Liver (tissue), 9 donors: Measurements from ENCODE around the gene CASP8AP2. TPM values are rescaled to one million over a fixed set of nuclear protein-coding genes. Genes with fewer than 3 reads are reported as not detected.
A peak's percentile ranks its signal among the peaks of the same experiment; 100 is the strongest.

Experiments
- DNase-seq: peaks from one replicate; pipeline ENCODE4 v3.0.0-alpha.2; 2017; ENCODE audit warnings: low spot score
- H3K27ac ChIP-seq, 2 donors: one replicate each; pipeline ENCODE4 v1.7.0; 2013; ENCODE audit warnings: inconsistent platforms in 2 of 2, low read length in 2 of 2, control low read depth in 1 of 2, low read depth in 1 of 2, mild to moderate bottlenecking in 1 of 2
- H3K27me3 ChIP-seq, 4 donors: one replicate each; pipeline versions ENCODE4 v1.6.1 to v1.7.0; 2013; ENCODE audit warnings: low read length in 3 of 4, inconsistent platforms in 1 of 4, mild to moderate bottlenecking in 1 of 4, moderate library complexity in 1 of 4; ENCODE audit not compliant: control insufficient read depth in 4 of 4, insufficient read depth in 4 of 4
- H3K36me3 ChIP-seq, 4 donors: one replicate each; pipeline versions ENCODE4 v1.6.1 to v1.7.0; 2013; ENCODE audit warnings: low read length in 3 of 4, mild to moderate bottlenecking in 3 of 4, low read depth in 1 of 4, moderate library complexity in 1 of 4; ENCODE audit not compliant: control insufficient read depth in 4 of 4, insufficient read depth in 3 of 4
- H3K4me1 ChIP-seq, 4 donors: one replicate each; pipeline versions ENCODE4 v1.6.1 to v1.7.0; 2013; ENCODE audit warnings: low read length in 3 of 4, mild to moderate bottlenecking in 3 of 4, moderate library complexity in 1 of 4; ENCODE audit not compliant: control insufficient read depth in 4 of 4, insufficient read depth in 4 of 4
- H3K4me3 ChIP-seq, 3 donors: one replicate each; pipeline versions ENCODE4 v1.6.1 to v1.7.0; 2013; ENCODE audit warnings: low read length in 3 of 3, control low read depth in 1 of 3, low read depth in 1 of 3, mild to moderate bottlenecking in 1 of 3
- H3K9ac ChIP-seq, 2 donors: one replicate each; pipeline ENCODE4 v1.7.0; 2013; ENCODE audit warnings: low read length in 2 of 2, mild to moderate bottlenecking in 2 of 2, moderate library complexity in 2 of 2, control low read depth in 1 of 2, low read depth in 1 of 2
- H3K9me3 ChIP-seq, 4 donors: one replicate each; pipeline versions ENCODE4 v1.6.1 to v1.7.0; 2013; ENCODE audit warnings: low read length in 3 of 4; ENCODE audit not compliant: control insufficient read depth in 4 of 4
- CTCF ChIP-seq: fragments of 150-350 bp; IDR thresholded peaks from 2 replicates; pipeline ENCODE4 v1.5.1; 2017; ENCODE audit warnings: improper control_type of control experiment, low read depth, low read length; ENCODE audit not compliant: missing input control
- EGR1 ChIP-seq, 2 donors: IDR thresholded peaks; 2 replicates each; pipeline ENCODE4 v1.6.1; 2016 to 2018; ENCODE audit warnings: antibody characterized with exemption in 2 of 2, low read depth in 2 of 2
- FOXA1 ChIP-seq: IDR thresholded peaks from 2 replicates; pipeline ENCODE4 v1.6.1; 2016; ENCODE audit warnings: antibody characterized with exemption
- FOXA2 ChIP-seq: IDR thresholded peaks from 2 replicates; pipeline ENCODE4 v1.6.1; 2016; ENCODE audit warnings: antibody characterized with exemption
- GABPA ChIP-seq, 2 donors: IDR thresholded peaks in 1 of 2; conservative IDR thresholded peaks in 1 of 2; 2 replicates each; pipeline ENCODE4 v1.6.1; 2016; ENCODE audit warnings: antibody characterized with exemption in 2 of 2, mild to moderate bottlenecking in 1 of 2, moderate library complexity in 1 of 2
- HNF4A ChIP-seq, 2 donors: conservative IDR thresholded peaks; 2 replicates each; pipeline ENCODE4 v1.6.1; 2016; ENCODE audit warnings: antibody characterized with exemption in 2 of 2, mild to moderate bottlenecking in 2 of 2
- HNF4G ChIP-seq: IDR thresholded peaks from 2 replicates; pipeline ENCODE4 v1.6.1; 2016; ENCODE audit warnings: antibody characterized with exemption
- RAD21 ChIP-seq, 2 donors: IDR thresholded peaks; 2 replicates each; pipeline ENCODE4 v1.6.1; 2016; ENCODE audit warnings: antibody characterized with exemption in 2 of 2, mild to moderate bottlenecking in 2 of 2
- RXRA ChIP-seq, 2 donors: IDR thresholded peaks; 2 replicates each; pipeline ENCODE4 v1.6.1; 2017 to 2018; ENCODE audit warnings: antibody characterized with exemption in 2 of 2, mild to moderate bottlenecking in 1 of 2
- SP1 ChIP-seq: IDR thresholded peaks from 2 replicates; pipeline ENCODE4 v1.6.1; 2018; ENCODE audit warnings: antibody characterized with exemption, mild to moderate bottlenecking
- TAF1 ChIP-seq: conservative IDR thresholded peaks from 2 replicates; pipeline ENCODE4 v1.6.1; 2016; ENCODE audit warnings: antibody characterized with exemption, mild to moderate bottlenecking
- YY1 ChIP-seq: IDR thresholded peaks from 2 replicates; pipeline ENCODE4 v1.6.1; 2016; ENCODE audit warnings: antibody characterized with exemption, mild to moderate bottlenecking
- ZBTB33 ChIP-seq: IDR thresholded peaks from 2 replicates; pipeline ENCODE4 v1.6.1; 2016; ENCODE audit warnings: antibody characterized with exemption
- WGBS: extraction: QIAGEN DNeasy Blood & Tissue Kit; methylation state at CpG from one replicate; pipeline ENCODE4 v1.1.7; 2013; 5-methylcytosine and 5-hydroxymethylcytosine counted together
- polyA plus RNA-seq, 2 donors: library from polyadenylated mRNA; stranded (reverse) in 1 of 2; unstranded in 1 of 2; fragments of 200-250 nt in 1 of 2; fragments of >200 nt in 1 of 2; fragmentation: Nextera tagmentation in 1 of 2; extraction: Ambion mirVana in 1 of 2; gene quantifications; one replicate each; pipeline versions ENCODE4 v1.2.1 to v1.2.3, GENCODE V29; 2013 to 2015
- total RNA-seq, 2 donors: library from RNA; depleted of rRNA; stranded (reverse); fragments of >200 nt; gene quantifications; one replicate each; pipeline ENCODE4 v1.2.3, GENCODE V29; 2014
- TF ChIP-seq, protein P1 (sequence below): IDR thresholded peaks from 2 replicates; pipeline ENCODE4 v1.6.1; 2016; ENCODE audit warnings: antibody characterized with exemption, mild to moderate bottlenecking
- TF ChIP-seq, protein P2 (sequence below): IDR thresholded peaks from 2 replicates; pipeline ENCODE4 v1.6.1; 2016; ENCODE audit warnings: antibody characterized with exemption
- TF ChIP-seq, protein P3 (sequence below): IDR thresholded peaks from 2 replicates; pipeline ENCODE4 v1.6.1; 2016; ENCODE audit warnings: antibody characterized with exemption
- donor health status: healthy.
- donor health status: healthy.
- donor health status: healthy.
- donor health status: healthy.
- donor health status: healthy.

Gene CASP8AP2
- total and polyA plus RNA-seq, 4 donors, result 1.9 to 12.2 (median 7.1) TPM

DNA sequence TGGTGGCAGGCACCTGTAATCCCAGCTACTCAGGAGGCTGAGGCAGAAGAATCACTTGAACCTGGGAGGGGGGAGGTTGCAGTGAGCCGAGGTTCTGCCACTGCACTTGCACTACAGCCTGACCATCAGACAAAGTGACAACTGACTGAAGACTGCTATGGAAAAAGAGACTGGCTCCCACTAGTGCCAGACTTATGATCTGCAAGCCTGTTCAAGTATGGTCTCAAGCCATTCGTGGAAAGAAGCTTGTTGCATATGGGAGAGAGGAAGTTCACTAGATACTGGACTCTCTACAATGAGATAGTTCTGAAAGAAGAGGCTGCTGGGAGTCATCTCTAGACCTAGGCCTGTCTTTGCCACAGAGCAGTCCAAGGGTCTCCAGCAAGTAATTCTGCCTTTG lies 36.8 kb upstream of the CASP8AP2 start:
- Histone ChIP-seq H3K27ac (no peak overlapping the region), H3K4me1 (peaks cover 0 to 15% (median 6%) of the 10 kb centered on the region in 4 donors), H3K9ac (no peak overlapping the region), H3K4me3 (no peak overlapping the region), H3K36me3 (peaks cover 0 to 28% (median 15%) of the 10 kb centered on the region in 4 donors), H3K9me3 (no peaks in the 10 kb centered on the region), H3K27me3 (no peaks in the 10 kb centered on the region)
- TF ChIP-seq RXRA (IDR thresholded peaks at IDR 0.05), result peak in 1 of 2 donors; percentile 4
- peak; percentile 67 for TF ChIP-seq CTCF
- peak; percentile 24 for TF ChIP-seq YY1
- TF ChIP-seq, protein P1, sequence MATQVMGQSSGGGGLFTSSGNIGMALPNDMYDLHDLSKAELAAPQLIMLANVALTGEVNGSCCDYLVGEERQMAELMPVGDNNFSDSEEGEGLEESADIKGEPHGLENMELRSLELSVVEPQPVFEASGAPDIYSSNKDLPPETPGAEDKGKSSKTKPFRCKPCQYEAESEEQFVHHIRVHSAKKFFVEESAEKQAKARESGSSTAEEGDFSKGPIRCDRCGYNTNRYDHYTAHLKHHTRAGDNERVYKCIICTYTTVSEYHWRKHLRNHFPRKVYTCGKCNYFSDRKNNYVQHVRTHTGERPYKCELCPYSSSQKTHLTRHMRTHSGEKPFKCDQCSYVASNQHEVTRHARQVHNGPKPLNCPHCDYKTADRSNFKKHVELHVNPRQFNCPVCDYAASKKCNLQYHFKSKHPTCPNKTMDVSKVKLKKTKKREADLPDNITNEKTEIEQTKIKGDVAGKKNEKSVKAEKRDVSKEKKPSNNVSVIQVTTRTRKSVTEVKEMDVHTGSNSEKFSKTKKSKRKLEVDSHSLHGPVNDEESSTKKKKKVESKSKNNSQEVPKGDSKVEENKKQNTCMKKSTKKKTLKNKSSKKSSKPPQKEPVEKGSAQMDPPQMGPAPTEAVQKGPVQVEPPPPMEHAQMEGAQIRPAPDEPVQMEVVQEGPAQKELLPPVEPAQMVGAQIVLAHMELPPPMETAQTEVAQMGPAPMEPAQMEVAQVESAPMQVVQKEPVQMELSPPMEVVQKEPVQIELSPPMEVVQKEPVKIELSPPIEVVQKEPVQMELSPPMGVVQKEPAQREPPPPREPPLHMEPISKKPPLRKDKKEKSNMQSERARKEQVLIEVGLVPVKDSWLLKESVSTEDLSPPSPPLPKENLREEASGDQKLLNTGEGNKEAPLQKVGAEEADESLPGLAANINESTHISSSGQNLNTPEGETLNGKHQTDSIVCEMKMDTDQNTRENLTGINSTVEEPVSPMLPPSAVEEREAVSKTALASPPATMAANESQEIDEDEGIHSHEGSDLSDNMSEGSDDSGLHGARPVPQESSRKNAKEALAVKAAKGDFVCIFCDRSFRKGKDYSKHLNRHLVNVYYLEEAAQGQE, result no peak
- TF ChIP-seq HNF4A (conservative IDR thresholded peaks at IDR 0.05), result peak; percentile 16 to 44
- TF ChIP-seq, protein P2, sequence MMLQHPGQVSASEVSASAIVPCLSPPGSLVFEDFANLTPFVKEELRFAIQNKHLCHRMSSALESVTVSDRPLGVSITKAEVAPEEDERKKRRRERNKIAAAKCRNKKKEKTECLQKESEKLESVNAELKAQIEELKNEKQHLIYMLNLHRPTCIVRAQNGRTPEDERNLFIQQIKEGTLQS, result no peak
- TF ChIP-seq FOXA1, result no peak
- TF ChIP-seq, protein P3, sequence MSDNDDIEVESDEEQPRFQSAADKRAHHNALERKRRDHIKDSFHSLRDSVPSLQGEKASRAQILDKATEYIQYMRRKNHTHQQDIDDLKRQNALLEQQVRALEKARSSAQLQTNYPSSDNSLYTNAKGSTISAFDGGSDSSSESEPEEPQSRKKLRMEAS, result no peak
- peak; percentile 78 to 89 for TF ChIP-seq RAD21 (IDR thresholded peaks at IDR 0.05)
- TF ChIP-seq ZBTB33, result no peak
- TF ChIP-seq TAF1, result no peak
- 25% methylated on average over 2 of the region's 2 CpGs for WGBS
- peak; percentile 46 for DNase-seq

DNA sequence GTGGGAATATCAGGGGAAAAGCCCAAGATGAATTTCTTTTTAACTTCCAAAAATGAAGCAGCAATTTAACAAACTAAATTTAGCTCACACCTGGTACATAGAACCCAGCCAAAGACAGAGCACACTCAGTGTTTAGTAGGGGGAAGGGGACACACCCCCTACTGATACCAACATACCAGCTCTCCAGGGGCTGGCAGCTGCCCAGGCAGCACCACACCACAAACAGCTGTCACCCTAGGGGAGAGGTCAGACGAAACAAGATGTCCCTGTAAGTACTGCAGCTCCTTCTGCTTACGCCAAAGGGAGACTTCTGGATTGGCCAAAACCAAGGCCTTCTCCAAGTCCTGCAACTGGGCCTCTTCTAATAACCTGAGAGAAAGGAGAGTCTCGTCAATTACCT lies 36.1 kb upstream of the CASP8AP2 start:
- 86% methylated on average over 3 of the region's 3 CpGs for WGBS
- no peaks in the 10 kb centered on the region for H3K9me3 ChIP-seq
- H3K27me3 ChIP-seq, result no peaks in the 10 kb centered on the region
- H3K9ac ChIP-seq, result no peak overlapping the region
- H3K36me3 ChIP-seq, result peaks cover 0 to 28% (median 15%) of the 10 kb centered on the region in 4 donors
- H3K4me3 ChIP-seq, result no peak overlapping the region
- DNase-seq, result no peak
- H3K4me1 ChIP-seq, result peaks cover 0 to 10% (median 5%) of the 10 kb centered on the region in 4 donors
- no peak overlapping the region for H3K27ac ChIP-seq
- TF ChIP-seq SP1 (no peak), CTCF (no peak), RAD21 (IDR thresholded peaks at IDR 0.05) (no peak), HNF4A (conservative IDR thresholded peaks at IDR 0.05) (no peak), TAF1 (no peak), GABPA (IDR thresholded peaks at IDR 0.05 in 1 of 2, conservative IDR thresholded peaks at IDR 0.05 in 1 of 2) (no peak), RXRA (IDR thresholded peaks at IDR 0.05) (no peak), FOXA1 (no peak), YY1 (no peak), EGR1 (IDR thresholded peaks at IDR 0.05; ENCODE audit: low read depth in 2 of 2) (no peak), HNF4G (no peak), FOXA2 (no peak)
- TF ChIP-seq, protein P3, result no peak
- TF ChIP-seq, protein P1, result no peak
- TF ChIP-seq, protein P2, result no peak
